ENCODE data around the gene IQGAP1.

The IQGAP1 gene

GRCh38 chr15:90351479-90352106 is 36.4 kb upstream of the IQGAP1 start:
- Histone ChIP-seq H3K9ac (ENCODE audit: low read depth in 1 of 2, low read length in 2 of 2) (no peak overlapping the region), H3K36me3 (ENCODE audit: control insufficient read depth in 1 of 2, insufficient read depth in 2 of 2, low read length in 2 of 2) (no peaks in the 10 kb centered on the region), H3K27me3 (ENCODE audit: control insufficient read depth in 1 of 2, insufficient read depth in 2 of 2, low read length in 2 of 2) (no peaks in the 10 kb centered on the region), H3K4me3 (ENCODE audit: low read depth in 1 of 2, low read length in 2 of 2) (peak overlapping the region; percentile 86 to 89), H3K9me3 (ENCODE audit: control insufficient read depth in 1 of 2, low read length in 2 of 2) (no peaks in the 10 kb centered on the region), H3K4me1 (ENCODE audit: control insufficient read depth in 1 of 2, insufficient read depth in 2 of 2, low read length in 2 of 2) (peaks cover 0 to 8% of the 10 kb centered on the region in 2 donors), H3K27ac (ENCODE audit: low read depth, low read length) (no peak overlapping the region)

GRCh38 chr15:90352107-90352893 is 35.7 kb upstream of the IQGAP1 start, which contains the start of gene ZNF774:
ZNF774 (plus strand) TSS chr15:90352284; CDS start chr15:90354661, 2,377 bp downstream.
- Histone ChIP-seq H3K4me3 (ENCODE audit: low read depth in 1 of 2, low read length in 2 of 2) (peak within 1 kb of the TSS; percentile 86 to 89), H3K27me3 (ENCODE audit: control insufficient read depth in 1 of 2, insufficient read depth in 2 of 2, low read length in 2 of 2) (no peaks in the 10 kb centered on the region), H3K27ac (ENCODE audit: low read depth, low read length) (no peak within 1 kb of the TSS), H3K9ac (ENCODE audit: low read depth in 1 of 2, low read length in 2 of 2) (peak within 1 kb of the TSS; percentile 82 to 89), H3K36me3 (ENCODE audit: control insufficient read depth in 1 of 2, insufficient read depth in 2 of 2, low read length in 2 of 2) (no peaks in the 10 kb centered on the region), H3K4me1 (ENCODE audit: control insufficient read depth in 1 of 2, insufficient read depth in 2 of 2, low read length in 2 of 2) (peaks cover 0 to 8% of the 10 kb centered on the region in 2 donors), H3K9me3 (ENCODE audit: control insufficient read depth in 1 of 2, low read length in 2 of 2) (no peaks in the 10 kb centered on the region)

GRCh38 chr15:90354986-90355385 is 33.1 kb upstream of the IQGAP1 start:
- Histone ChIP-seq H3K36me3 (ENCODE audit: control insufficient read depth in 1 of 2, insufficient read depth in 2 of 2, low read length in 2 of 2) (peaks cover 0 to 2% of the 10 kb centered on the region in 2 donors), H3K4me1 (ENCODE audit: control insufficient read depth in 1 of 2, insufficient read depth in 2 of 2, low read length in 2 of 2) (peaks cover 0 to 8% of the 10 kb centered on the region in 2 donors), H3K9ac (ENCODE audit: low read depth in 1 of 2, low read length in 2 of 2) (no peak overlapping the region), H3K9me3 (ENCODE audit: control insufficient read depth in 1 of 2, low read length in 2 of 2) (no peaks in the 10 kb centered on the region), H3K4me3 (ENCODE audit: low read depth in 1 of 2, low read length in 2 of 2) (no peak overlapping the region), H3K27me3 (ENCODE audit: control insufficient read depth in 1 of 2, insufficient read depth in 2 of 2, low read length in 2 of 2) (no peaks in the 10 kb centered on the region), H3K27ac (ENCODE audit: low read depth, low read length) (no peak overlapping the region)

- Histone ChIP-seq H3K9me3 (ENCODE audit: control insufficient read depth in 1 of 2, low read length in 2 of 2) (no peaks in the 10 kb centered on the region), H3K27me3 (ENCODE audit: control insufficient read depth in 1 of 2, insufficient read depth in 2 of 2, low read length in 2 of 2) (no peaks in the 10 kb centered on the region), H3K4me3 (ENCODE audit: low read depth in 1 of 2, low read length in 2 of 2) (no peak overlapping the region), H3K27ac (ENCODE audit: low read depth, low read length) (no peak overlapping the region), H3K36me3 (ENCODE audit: control insufficient read depth in 1 of 2, insufficient read depth in 2 of 2, low read length in 2 of 2) (peaks cover 0 to 12% of the 10 kb centered on the region in 2 donors), H3K9ac (ENCODE audit: low read depth in 1 of 2, low read length in 2 of 2) (no peak overlapping the region), H3K4me1 (ENCODE audit: control insufficient read depth in 1 of 2, insufficient read depth in 2 of 2, low read length in 2 of 2) (peaks cover 5 to 7% of the 10 kb centered on the region in 2 donors)
These were observed 29.7 kb upstream of the IQGAP1 start for GRCh38 chr15:90358124-90359033.

- Histone ChIP-seq H3K9ac (ENCODE audit: low read depth in 1 of 2, low read length in 2 of 2) (no peak overlapping the region), H3K27ac (ENCODE audit: low read depth, low read length) (no peak overlapping the region), H3K27me3 (ENCODE audit: control insufficient read depth in 1 of 2, insufficient read depth in 2 of 2, low read length in 2 of 2) (no peaks in the 10 kb centered on the region), H3K9me3 (ENCODE audit: control insufficient read depth in 1 of 2, low read length in 2 of 2) (no peaks in the 10 kb centered on the region), H3K4me3 (ENCODE audit: low read depth in 1 of 2, low read length in 2 of 2) (no peak overlapping the region), H3K36me3 (ENCODE audit: control insufficient read depth in 1 of 2, insufficient read depth in 2 of 2, low read length in 2 of 2) (peaks cover 0 to 12% of the 10 kb centered on the region in 2 donors), H3K4me1 (ENCODE audit: control insufficient read depth in 1 of 2, insufficient read depth in 2 of 2, low read length in 2 of 2) (peaks cover 5 to 7% of the 10 kb centered on the region in 2 donors)
These were observed 27.3 kb upstream of the IQGAP1 start for GRCh38 chr15:90360746-90361145.

- no peak overlapping the region for H3K27ac ChIP-seq (ENCODE audit: low read depth, low read length)
- no peaks in the 10 kb centered on the region for H3K9me3 ChIP-seq (ENCODE audit: control insufficient read depth in 1 of 2, low read length in 2 of 2)
- H3K36me3 ChIP-seq (ENCODE audit: control insufficient read depth in 1 of 2, insufficient read depth in 2 of 2, low read length in 2 of 2) = peaks cover 0 to 12% of the 10 kb centered on the region in 2 donors
- H3K4me3 ChIP-seq (ENCODE audit: low read depth in 1 of 2, low read length in 2 of 2) = no peak overlapping the region
- no peak overlapping the region for H3K9ac ChIP-seq (ENCODE audit: low read depth in 1 of 2, low read length in 2 of 2)
- peaks cover 5 to 7% of the 10 kb centered on the region in 2 donors for H3K4me1 ChIP-seq (ENCODE audit: control insufficient read depth in 1 of 2, insufficient read depth in 2 of 2, low read length in 2 of 2)
- no peaks in the 10 kb centered on the region for H3K27me3 ChIP-seq (ENCODE audit: control insufficient read depth in 1 of 2, insufficient read depth in 2 of 2, low read length in 2 of 2)
These were observed 25.2 kb upstream of the IQGAP1 start for GRCh38 chr15:90362936-90363212.

- H3K9me3 ChIP-seq (ENCODE audit: control insufficient read depth in 1 of 2, low read length in 2 of 2) = no peaks in the 10 kb centered on the region
- H3K36me3 ChIP-seq (ENCODE audit: control insufficient read depth in 1 of 2, insufficient read depth in 2 of 2, low read length in 2 of 2) = peaks cover 0 to 12% of the 10 kb centered on the region in 2 donors
- H3K4me1 ChIP-seq (ENCODE audit: control insufficient read depth in 1 of 2, insufficient read depth in 2 of 2, low read length in 2 of 2) = peaks cover 5 to 7% of the 10 kb centered on the region in 2 donors
- no peak overlapping the region for H3K9ac ChIP-seq (ENCODE audit: low read depth in 1 of 2, low read length in 2 of 2)
- H3K4me3 ChIP-seq (ENCODE audit: low read depth in 1 of 2, low read length in 2 of 2) = no peak overlapping the region
- no peaks in the 10 kb centered on the region for H3K27me3 ChIP-seq (ENCODE audit: control insufficient read depth in 1 of 2, insufficient read depth in 2 of 2, low read length in 2 of 2)
- no peak overlapping the region for H3K27ac ChIP-seq (ENCODE audit: low read depth, low read length)
These were observed 23.8 kb upstream of the IQGAP1 start for GRCh38 chr15:90364251-90364650.

GRCh38 chr15:90365414-90366055 is 22.5 kb upstream of the IQGAP1 start:
- H3K4me1 ChIP-seq (ENCODE audit: control insufficient read depth in 1 of 2, insufficient read depth in 2 of 2, low read length in 2 of 2) = peaks cover 5 to 7% of the 10 kb centered on the region in 2 donors
- no peaks in the 10 kb centered on the region for H3K27me3 ChIP-seq (ENCODE audit: control insufficient read depth in 1 of 2, insufficient read depth in 2 of 2, low read length in 2 of 2)
- H3K36me3 ChIP-seq (ENCODE audit: control insufficient read depth in 1 of 2, insufficient read depth in 2 of 2, low read length in 2 of 2) = peaks cover 0 to 4% of the 10 kb centered on the region in 2 donors
- H3K27ac ChIP-seq (ENCODE audit: low read depth, low read length) = no peak overlapping the region
- no peak overlapping the region for H3K9ac ChIP-seq (ENCODE audit: low read depth in 1 of 2, low read length in 2 of 2)
- H3K4me3 ChIP-seq (ENCODE audit: low read depth in 1 of 2, low read length in 2 of 2) = no peak overlapping the region
- H3K9me3 ChIP-seq (ENCODE audit: control insufficient read depth in 1 of 2, low read length in 2 of 2) = no peaks in the 10 kb centered on the region

- Histone ChIP-seq H3K4me1 (ENCODE audit: control insufficient read depth in 1 of 2, insufficient read depth in 2 of 2, low read length in 2 of 2) (peaks cover 0 to under 1% of the 10 kb centered on the region in 2 donors), H3K36me3 (ENCODE audit: control insufficient read depth in 1 of 2, insufficient read depth in 2 of 2, low read length in 2 of 2) (no peaks in the 10 kb centered on the region), H3K27ac (ENCODE audit: low read depth, low read length) (no peak overlapping the region), H3K9me3 (ENCODE audit: control insufficient read depth in 1 of 2, low read length in 2 of 2) (no peaks in the 10 kb centered on the region), H3K27me3 (ENCODE audit: control insufficient read depth in 1 of 2, insufficient read depth in 2 of 2, low read length in 2 of 2) (no peaks in the 10 kb centered on the region), H3K4me3 (ENCODE audit: low read depth in 1 of 2, low read length in 2 of 2) (no peak overlapping the region), H3K9ac (ENCODE audit: low read depth in 1 of 2, low read length in 2 of 2) (no peak overlapping the region)
These were observed 20.5 kb upstream of the IQGAP1 start for GRCh38 chr15:90367576-90367975.
